SK-N-MC (cell line): ENCODE data around the gene VAV2.

Experiments
- EZH2 ChIP-seq: fragments of 200-600 bp; sonication (generic); IDR thresholded peaks from one replicate; pipeline ENCODE4 v1.6.1; 2017; ENCODE audit warnings: antibody characterized with exemption
- POLR2AphosphoS5 ChIP-seq: IDR thresholded peaks from 2 replicates; pipeline ENCODE4 v1.6.1; 2012; ENCODE audit warnings: mild to moderate bottlenecking, low read depth, low read length, borderline replicate concordance

- TF ChIP-seq EZH2, result no peak
- no peak for TF ChIP-seq POLR2AphosphoS5
Observed at GRCh38 chr9:133961226-133962165, 30.6 kb downstream of the VAV2 start.
